H1 (cell line): ENCODE measurements around the gene UQCC5. TPM values are rescaled to one million over a fixed set of nuclear protein-coding genes. Genes with fewer than 3 reads are reported as not detected.

Source experiments
- CTCF ChIA-PET: fragments of 300-600 bp; sonication (Branson Sonifier 250); formaldehyde crosslinking; loops from one replicate; lab custom pipeline; 2021; ENCODE audit not compliant: partially characterized antibody; lab: Charles Lee
- POLR2A ChIA-PET: fragments of 300-600 bp; sonication (Branson Sonifier 250); formaldehyde crosslinking; loops from one replicate; lab custom pipeline; 2021; ENCODE audit warnings: inconsistent platforms; ENCODE audit not compliant: partially characterized antibody; lab: Charles Lee
- DNase-seq, 2 experiments: peaks; one replicate each; pipeline versions ENCODE4 v3.0.0 to v3.0.0-alpha.2; 2010 to 2022; ENCODE audit warnings: low spot score in 2 of 2, low read depth in 1 of 2, mixed read lengths in 1 of 2
- FAIRE-seq: peaks from 2 replicates; lab custom pipeline; 2011; peaks lifted over from hg19 to GRCh38; lab: Jason Lieb, UNC
- H2AFZ ChIP-seq: 2 replicates; pipeline ENCODE4 v1.8.1; 2012; ENCODE audit warnings: low read length, inconsistent platforms
- H2AK5ac ChIP-seq: 2 replicates; pipeline ENCODE4 v1.6.1; 2013; ENCODE audit warnings: low read depth, low read length
- H2BK120ac ChIP-seq: replicated peaks from 2 replicates; pipeline ENCODE3; 2013; ENCODE audit warnings: low read depth, low read length, inconsistent platforms
- H2BK12ac ChIP-seq: 2 replicates; pipeline ENCODE4 v1.6.1; 2013; ENCODE audit warnings: low read depth, low read length
- H2BK15ac ChIP-seq: 2 replicates; pipeline ENCODE4 v1.6.1; 2013; ENCODE audit warnings: low read length
- H2BK20ac ChIP-seq: 2 replicates; pipeline ENCODE4 v1.6.1; 2013; ENCODE audit warnings: low read length
- H2BK5ac ChIP-seq: 2 replicates; pipeline ENCODE4 v1.6.1; 2013; ENCODE audit warnings: low read depth, low read length
- H3K14ac ChIP-seq: 2 replicates; pipeline ENCODE4 v1.6.1; 2013; ENCODE audit warnings: inconsistent platforms; ENCODE audit not compliant: insufficient read length
- H3K18ac ChIP-seq: 2 replicates; pipeline ENCODE4 v1.6.1; 2013; ENCODE audit warnings: low read length; ENCODE audit errors: extremely low read depth
- H3K23ac ChIP-seq: 2 replicates; pipeline ENCODE4 v1.6.1; 2013; ENCODE audit warnings: inconsistent platforms; ENCODE audit not compliant: insufficient read length
- H3K23me2 ChIP-seq: 2 replicates; pipeline ENCODE4 v1.6.1; 2013; ENCODE audit warnings: low read depth, low read length
- H3K27ac ChIP-seq: 2 replicates; pipeline ENCODE4 v1.6.1; 2011; ENCODE audit warnings: low read depth, low read length, inconsistent platforms
- H3K27me3 ChIP-seq, 4 experiments: replicated peaks in 1 of 4; 1 replicate in 1 of 4; 2 replicates in 3 of 4; pipeline versions ENCODE4 v1.6.1 to v1.8.1; 2011 to 2013; ENCODE audit warnings: low read length in 3 of 4, mild to moderate bottlenecking in 3 of 4, inconsistent platforms in 2 of 4, mixed read lengths in 2 of 4, moderate library complexity in 1 of 4; ENCODE audit not compliant: control insufficient read depth in 3 of 4, insufficient read depth in 3 of 4; ENCODE audit errors: extremely low read depth in 1 of 4
- H3K36me3 ChIP-seq, 4 experiments: 2 replicates each; pipeline versions ENCODE4 v1.6.1 to v1.8.1; 2011 to 2013; ENCODE audit warnings: mild to moderate bottlenecking in 4 of 4, low read length in 3 of 4, moderate library complexity in 2 of 4, control low read depth in 1 of 4, inconsistent platforms in 1 of 4; ENCODE audit not compliant: insufficient read depth in 4 of 4, control insufficient read depth in 2 of 4
- H3K4ac ChIP-seq: replicated peaks from 2 replicates; pipeline ENCODE3; 2013; ENCODE audit warnings: low read length, low read depth, mixed read lengths, inconsistent platforms; ENCODE audit not compliant: insufficient read length
- H3K4me1 ChIP-seq, 4 experiments: replicated peaks in 1 of 4; 1 replicate in 1 of 4; 2 replicates in 3 of 4; pipeline versions ENCODE4 v1.6.1 to v1.8.1; 2011 to 2013; ENCODE audit warnings: low read length in 3 of 4, inconsistent platforms in 2 of 4, mixed read lengths in 1 of 4; ENCODE audit not compliant: insufficient read depth in 4 of 4, control insufficient read depth in 3 of 4
- H3K4me2 ChIP-seq, 2 experiments: 2 replicates each; pipeline versions ENCODE4 v1.6.1 to v1.8.1; 2011 to 2013; ENCODE audit warnings: low read depth in 2 of 2, low read length in 2 of 2, control low read depth in 1 of 2, inconsistent platforms in 1 of 2, mild to moderate bottlenecking in 1 of 2; ENCODE audit not compliant: insufficient read depth in 1 of 2
- H3K4me3 ChIP-seq, 4 experiments: fragments of 200-600, 300-600 bp in 1 of 4; sonication (generic), shearing (Covaris generic), sonication (Bioruptor Twin) in 1 of 4; 2 replicates each; pipeline versions ENCODE4 v1.5.1 to v1.8.1; 2011 to 2016; ENCODE audit warnings: low read length in 4 of 4, low read depth in 3 of 4, control low read depth in 2 of 4, inconsistent platforms in 2 of 4, mild to moderate bottlenecking in 2 of 4, mixed read lengths in 1 of 4, moderate library complexity in 1 of 4; ENCODE audit not compliant: insufficient read depth in 2 of 4; ENCODE audit errors: extremely low read depth in 1 of 4
- H3K56ac ChIP-seq: replicated peaks from 2 replicates; pipeline ENCODE3; 2013; ENCODE audit warnings: low read depth, mild to moderate bottlenecking, mixed read lengths, low read length, inconsistent platforms; ENCODE audit not compliant: insufficient read length
- H3K79me1 ChIP-seq: 2 replicates; pipeline ENCODE4 v1.6.1; 2013; ENCODE audit warnings: low read depth, low read length, control low read depth
- H3K79me2 ChIP-seq, 2 experiments: 2 replicates each; pipeline versions ENCODE4 v1.6.1 to v1.8.1; 2012 to 2013; ENCODE audit warnings: low read length in 2 of 2, mild to moderate bottlenecking in 2 of 2, inconsistent platforms in 1 of 2; ENCODE audit not compliant: insufficient read depth in 2 of 2, control insufficient read depth in 1 of 2
- H3K9ac ChIP-seq, 4 experiments: replicated peaks in 1 of 4; 1 replicate in 1 of 4; 2 replicates in 3 of 4; pipeline versions ENCODE4 v1.6.1 to v1.8.1; 2011 to 2013; ENCODE audit warnings: low read depth in 3 of 4, low read length in 3 of 4, control low read depth in 2 of 4, mild to moderate bottlenecking in 2 of 4, moderate library complexity in 2 of 4, inconsistent platforms in 1 of 4; ENCODE audit errors: extremely low read depth in 1 of 4
- H3K9me3 ChIP-seq, 2 experiments: 2 replicates each; pipeline versions ENCODE4 v1.6.1 to v1.8.1; 2012 to 2013; ENCODE audit warnings: mild to moderate bottlenecking in 2 of 2, moderate library complexity in 2 of 2, control low read depth in 1 of 2, inconsistent platforms in 1 of 2, low read depth in 1 of 2, low read length in 1 of 2, mixed read lengths in 1 of 2; ENCODE audit not compliant: insufficient read depth in 2 of 2
- H4K20me1 ChIP-seq, 2 experiments: replicated peaks in 1 of 2; 2 replicates each; pipeline versions ENCODE3 to v1.8.1; 2011 to 2013; ENCODE audit warnings: inconsistent platforms in 2 of 2, low read length in 2 of 2, mild to moderate bottlenecking in 1 of 2; ENCODE audit not compliant: insufficient read depth in 2 of 2, control insufficient read depth in 1 of 2
- H4K5ac ChIP-seq: 2 replicates; pipeline ENCODE4 v1.6.1; 2013; ENCODE audit warnings: low read length, low read depth, mixed read lengths, inconsistent platforms; ENCODE audit not compliant: insufficient read length
- H4K8ac ChIP-seq: 2 replicates; pipeline ENCODE4 v1.8.0; 2013; ENCODE audit warnings: mild to moderate bottlenecking, moderate library complexity, low read length, inconsistent platforms; ENCODE audit not compliant: insufficient read depth; ENCODE audit errors: extremely low read depth
- H4K91ac ChIP-seq: replicated peaks from 2 replicates; pipeline ENCODE3; 2013; ENCODE audit warnings: low read length, mixed read lengths, inconsistent platforms; ENCODE audit not compliant: insufficient read length
- CHD1 ChIP-seq: IDR thresholded peaks from 2 replicates; pipeline ENCODE4 v1.6.1; 2012; ENCODE audit warnings: low read depth, low read length, improper control_type of control experiment
- RFX5 ChIP-seq: IDR thresholded peaks from 2 replicates; pipeline ENCODE4 v1.6.1; 2011; ENCODE audit warnings: low read depth, low read length, improper control_type of control experiment, borderline replicate concordance
- WGBS, 2 experiments: shearing (Covaris generic) in 1 of 2; methylation state at CpG; one replicate each; pipeline versions ENCODE4 v1.1.6 to v1.1.7; 2013 to 2015; ENCODE audit warnings: low lambda C conversion rate in 2 of 2, mixed read lengths in 2 of 2, inconsistent platforms in 1 of 2, low coverage in 1 of 2, missing lambda C conversion rate in 1 of 2; ENCODE audit not compliant: insufficient replicate concordance in 2 of 2, insufficient coverage in 1 of 2, insufficient read length in 1 of 2; ENCODE audit errors: extremely low coverage in 1 of 2, missing lambda C conversion rate in 1 of 2; 5-methylcytosine and 5-hydroxymethylcytosine counted together
- polyA plus RNA-seq, 7 experiments: library from polyadenylated mRNA; depleted of rRNA in 3 of 7; stranded (reverse) in 5 of 7; unstranded in 2 of 7; fragments of >200 nt in 5 of 7; fragments of 200-250 nt in 2 of 7; gene quantifications; 1 replicate in 5 of 7; 2 replicates in 1 of 7; 4 replicates in 1 of 7; pipeline versions ENCODE4 v1.2.1 to v1.2.3, GENCODE V29; 2011 to 2013; ENCODE audit warnings: missing spikeins in 2 of 7, mixed read lengths in 2 of 7
- total RNA-seq: library from RNA; stranded (reverse); fragmentation: NEBNext Ultra II Directional; extraction: Animal tissue kit (Norgen Biotek cat#: 25700); gene quantifications from 2 replicates; pipeline ENCODE4 v1.2.1, GENCODE V29; 2021

UQCC5 gene
- total and polyA plus RNA-seq, 2 of the 8 experiments (the other 6 are each of a cell fraction or from before 2014, with no cell fraction given): 35.0 to 37.7 TPM

DNA sequence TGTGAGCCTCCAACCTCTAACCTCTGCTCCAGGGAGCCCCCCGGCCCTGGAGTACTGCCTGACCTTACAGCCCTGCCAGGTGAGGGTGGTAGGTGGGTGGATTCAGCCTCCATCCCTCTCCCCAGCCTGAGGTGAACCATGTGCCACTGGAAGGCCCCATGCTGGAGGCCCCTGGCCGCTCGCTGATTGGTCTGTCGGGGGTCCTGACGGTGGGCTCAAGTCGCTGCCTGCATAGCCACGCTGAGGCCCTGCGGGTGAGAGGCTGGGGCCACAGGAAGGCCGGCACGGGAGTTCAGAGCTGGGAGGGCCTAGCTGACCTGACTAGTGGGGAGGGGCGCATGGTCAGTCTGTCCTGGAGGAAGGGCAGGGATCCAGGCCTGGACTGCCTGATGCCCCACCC is 21.8 kb upstream of the UQCC5 start:
- no peak overlapping the region for H2BK5ac ChIP-seq
- peaks cover 0 to 11% (median 4%) of the 10 kb centered on the region in 4 experiments; a peak in 5 of 7 replicates for H3K27me3 ChIP-seq
- no peak overlapping the region for H2BK15ac ChIP-seq
- 90% methylated on average over 11 of the region's 11 CpGs; no CpG with 5 or more reads in 1 of the 2 experiments for WGBS, 2 experiments
- H4K20me1 ChIP-seq: peaks cover 0 to 1% of the 10 kb centered on the region in 2 experiments
- peaks cover 0 to 10% (median 4%) of the 10 kb centered on the region in 4 experiments; a peak in 5 of 7 replicates for H3K4me1 ChIP-seq
- H3K27ac ChIP-seq: no peak overlapping the region
- ChIA-PET POLR2A (interaction anchor here (0.9 to 1.0 kb wide), 2 partner anchors 11 to 13 kb away, joined by 3 read pairs; no protein-coding TSS in a partner anchor), CTCF (interaction anchor here (1.0 to 1.4 kb wide), 6 partner anchors 9 to 42 kb away, joined by 3 to 7 read pairs (median 4); no protein-coding TSS in a partner anchor)
- no peak overlapping the region for H3K4me2 ChIP-seq
- H4K91ac ChIP-seq: no peak overlapping the region
- H2BK120ac ChIP-seq: no peak overlapping the region
- H2BK20ac ChIP-seq: no peak overlapping the region
- no peak overlapping the region for H3K4me3 ChIP-seq
- no peak overlapping the region for H4K8ac ChIP-seq
- no peaks in the 10 kb centered on the region for H3K36me3 ChIP-seq
- no peak overlapping the region for H3K9ac ChIP-seq
- no peak for DNase-seq
- no peaks in the 10 kb centered on the region for H3K79me2 ChIP-seq
- no peak overlapping the region for H2BK12ac ChIP-seq
- no peak overlapping the region for H3K4ac ChIP-seq
- no peaks in the 10 kb centered on the region for H3K79me1 ChIP-seq
- H3K56ac ChIP-seq: no peak overlapping the region
- no peak overlapping the region for H4K5ac ChIP-seq
- no peaks in the 10 kb centered on the region; the same call in 1 of the 2 replicates for H3K23me2 ChIP-seq
- H2AK5ac ChIP-seq: no peak overlapping the region
- H2AFZ ChIP-seq: no peak overlapping the region
- no peak overlapping the region for H3K18ac ChIP-seq
- no peaks in the 10 kb centered on the region for H3K9me3 ChIP-seq
- no peak overlapping the region for H3K23ac ChIP-seq
- no peak overlapping the region for H3K14ac ChIP-seq
- FAIRE-seq: no peak
- TF ChIP-seq CHD1: no peak
- TF ChIP-seq RFX5: no peak
